Choroid plexus epithelial cell (primary cell): ENCODE data around the gene AOAH.
A peak's percentile ranks its signal among the peaks of the same experiment; 100 is the strongest.

Experiments used
- DNase-seq: peaks from one replicate; pipeline ENCODE4 v3.0.0-alpha.2; 2010; ENCODE audit warnings: low read depth
- H3K4me3 ChIP-seq: 2 replicates; pipeline ENCODE4 v1.5.1; 2011; ENCODE audit warnings: low read depth, mild to moderate bottlenecking, control low read depth, low read length, moderate library complexity
- CTCF ChIP-seq: conservative IDR thresholded peaks from 2 replicates; pipeline ENCODE4 v1.5.1; 2011; ENCODE audit warnings: low read depth, mild to moderate bottlenecking, control low read depth, inconsistent platforms, low read length, moderate library complexity

The AOAH gene

GRCh38 chr7:36670585-36671431 lies 53.5 kb downstream of the AOAH start:
- peak; percentile 80 for DNase-seq
- no peak overlapping the region for H3K4me3 ChIP-seq
- TF ChIP-seq CTCF: peak; percentile 99

GRCh38 chr7:36668750-36669149 lies 55.5 kb downstream of the AOAH start:
- TF ChIP-seq CTCF: no peak
- no peak for DNase-seq
- no peak overlapping the region for H3K4me3 ChIP-seq

GRCh38 chr7:36668080-36668479 lies 56.2 kb downstream of the AOAH start:
- TF ChIP-seq CTCF: no peak
- no peak for DNase-seq

GRCh38 chr7:36667007-36667745 lies 57.1 kb downstream of the AOAH start:
- TF ChIP-seq CTCF: no peak
- H3K4me3 ChIP-seq: no peak overlapping the region
- DNase-seq: no peak

More at GRCh38 chr7:36668080-36668479, 56.2 kb downstream of the AOAH start:
- H3K4me3 ChIP-seq: no peak overlapping the region

GRCh38 chr7:36663481-36663880 lies 60.8 kb downstream of the AOAH start:
- no peak for DNase-seq
- TF ChIP-seq CTCF: no peak
- H3K4me3 ChIP-seq: no peak overlapping the region

- TF ChIP-seq CTCF: no peak
- no peak overlapping the region for H3K4me3 ChIP-seq
- peak; percentile 15 for DNase-seq
Measured at GRCh38 chr7:36661135-36661840, 63.0 kb downstream of the AOAH start.
